Heart left ventricle (tissue), 13 donors: ENCODE data around the gene DLD.

ENCODE experiments used
- POLR2A ChIP-seq, 2 donors: fragments of 450-650 bp; IDR thresholded peaks; one replicate each; pipeline ENCODE4 v1.6.1; 2017; ENCODE audit warnings: antibody characterized with exemption in 2 of 2, mild to moderate bottlenecking in 2 of 2, moderate library complexity in 2 of 2
- TF ChIP-seq, protein P1 (sequence below), 12 donors: fragments of 200-600 bp; sonication (generic) in 4 of 12; IDR thresholded peaks; one replicate each; pipeline versions ENCODE4 v1.5.0 to v1.8.0; 2018 to 2022; ENCODE audit warnings: antibody characterized with exemption in 12 of 12, mild to moderate bottlenecking in 5 of 12
- donor health status: ischemic (EF 13 %, LVEDD 7.1; RV severe dilation, severe dysfunction).
- donor health status: DM: no; HTN: yes; CAD: no.
- donor health status: DM: no; HTN: no; CAD: no.
- donor health status: ischemic (EF 25% LVEDD 6.9; RV normal size, moderate dysfunction).
- donor health status: ischemic (EF 25% LVEDD 5.7; RV mildly dilated, moderate dysfunction).
- donor health status: ischemic (EF 35%, LVEDD 5.7; RV mildly dilated, moderate dysfunction).
- donor health status: nonischemic (EF 11% LVEDD 7.7; RV severe dilation, severe dysfunction).
- donor health status: DM: yes; HTN: yes; CAD: no.
- donor health status: PGD.
- donor health status: ischemic (EF 29% LVEDD 5.4; RV normal size, mild dysfunction).
- donor health status: nonischemic (EF 23%, LVEDD 6.1; RV moderate dilation, normal function).

- no peak for TF ChIP-seq POLR2A (IDR thresholded peaks at IDR 0.05)
- TF ChIP-seq, protein P1, sequence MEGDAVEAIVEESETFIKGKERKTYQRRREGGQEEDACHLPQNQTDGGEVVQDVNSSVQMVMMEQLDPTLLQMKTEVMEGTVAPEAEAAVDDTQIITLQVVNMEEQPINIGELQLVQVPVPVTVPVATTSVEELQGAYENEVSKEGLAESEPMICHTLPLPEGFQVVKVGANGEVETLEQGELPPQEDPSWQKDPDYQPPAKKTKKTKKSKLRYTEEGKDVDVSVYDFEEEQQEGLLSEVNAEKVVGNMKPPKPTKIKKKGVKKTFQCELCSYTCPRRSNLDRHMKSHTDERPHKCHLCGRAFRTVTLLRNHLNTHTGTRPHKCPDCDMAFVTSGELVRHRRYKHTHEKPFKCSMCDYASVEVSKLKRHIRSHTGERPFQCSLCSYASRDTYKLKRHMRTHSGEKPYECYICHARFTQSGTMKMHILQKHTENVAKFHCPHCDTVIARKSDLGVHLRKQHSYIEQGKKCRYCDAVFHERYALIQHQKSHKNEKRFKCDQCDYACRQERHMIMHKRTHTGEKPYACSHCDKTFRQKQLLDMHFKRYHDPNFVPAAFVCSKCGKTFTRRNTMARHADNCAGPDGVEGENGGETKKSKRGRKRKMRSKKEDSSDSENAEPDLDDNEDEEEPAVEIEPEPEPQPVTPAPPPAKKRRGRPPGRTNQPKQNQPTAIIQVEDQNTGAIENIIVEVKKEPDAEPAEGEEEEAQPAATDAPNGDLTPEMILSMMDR (IDR thresholded peaks at IDR 0.05) = no peak
Measured at GRCh38 chr7:107876916-107877315, 14.1 kb upstream of the DLD start.
